GM12878 (cell line): Measurements from ENCODE around the gene CEP131. TPM values are rescaled to one million over a fixed set of nuclear protein-coding genes. Genes with fewer than 3 reads are reported as not detected.

Source experiments
- ATAC-seq: fragments of 200-7000 bp; cut with Tn5 transposase; 3 replicates; pipeline ENCODE4 v1.9.1; 2020; ENCODE audit warnings: mild to moderate bottlenecking, moderate library complexity
- BruUV-seq: library from RNA; stranded (reverse); fragments of 400-500 nt; replicated peaks from 2 replicates; lab custom pipeline; 2021; lab: Mats Ljungman, UMichigan
- CTCF ChIA-PET: fragments of 300-600 bp; sonication (Branson Sonifier 250); formaldehyde crosslinking; extraction: SDS; loops from one replicate; lab custom pipeline; 2021; ENCODE audit warnings: inconsistent platforms; lab: Yijun Ruan, JAX
- POLR2A ChIA-PET: fragments of 350-600 bp; formaldehyde crosslinking; extraction: SDS; loops from one replicate; lab custom pipeline; 2021; ENCODE audit warnings: inconsistent platforms; lab: Charles Lee
- RAD21 ChIA-PET: fragments of 300-600 bp; sonication (Branson Sonifier 250); formaldehyde crosslinking; loops from one replicate; lab custom pipeline; 2023; ENCODE audit warnings: antibody characterized with exemption; ENCODE audit not compliant: unreplicated experiment; lab: Charles Lee
- SMC1A ChIA-PET: fragments of 300-600 bp; sonication (Branson Sonifier 250); formaldehyde crosslinking; loops from one replicate; lab custom pipeline; 2023; ENCODE audit not compliant: unreplicated experiment, uncharacterized antibody; lab: Charles Lee
- DNase-seq: peaks from one replicate; pipeline ENCODE4 v3.0.0-alpha.2; 2011; ENCODE audit warnings: low read depth, low spot score
- FAIRE-seq: peaks from 3 replicates; lab custom pipeline; 2011; peaks lifted over from hg19 to GRCh38; lab: Jason Lieb, UNC
- H2AFZ ChIP-seq: 2 replicates; pipeline ENCODE4 v1.6.0; 2011; ENCODE audit warnings: low read depth, low read length, control low read depth; ENCODE audit not compliant: control insufficient read depth
- H3K27ac ChIP-seq: 2 replicates; pipeline ENCODE4 v1.5.1; 2011; ENCODE audit warnings: control low read depth; ENCODE audit not compliant: control insufficient read depth, insufficient read depth
- H3K27me3 ChIP-seq, 2 experiments: replicated peaks in 1 of 2; 2 replicates each; pipeline versions ENCODE4 v1.6.0 to v1.6.1; 2011; ENCODE audit warnings: low read length in 1 of 2; ENCODE audit not compliant: control insufficient read depth in 2 of 2, insufficient read depth in 2 of 2
- H3K36me3 ChIP-seq, 2 experiments: 2 replicates each; pipeline ENCODE4 v1.5.1; 2011; ENCODE audit warnings: low read length in 1 of 2; ENCODE audit not compliant: control insufficient read depth in 2 of 2, insufficient read depth in 2 of 2
- H3K4me1 ChIP-seq: 2 replicates; pipeline ENCODE4 v1.6.1; 2011; ENCODE audit warnings: mild to moderate bottlenecking, low read length, moderate library complexity, mixed read lengths; ENCODE audit not compliant: control insufficient read depth, insufficient read depth
- H3K4me2 ChIP-seq: 2 replicates; pipeline ENCODE4 v1.6.0; 2011; ENCODE audit warnings: control low read depth; ENCODE audit not compliant: control insufficient read depth, insufficient read depth
- H3K4me3 ChIP-seq: fragments of 200-600 bp; sonication (generic); 2 replicates; pipeline ENCODE4 v1.5.1; 2016
- H3K79me2 ChIP-seq: 2 replicates; pipeline ENCODE4 v1.6.0; 2011; ENCODE audit warnings: low read length; ENCODE audit not compliant: control insufficient read depth, insufficient read depth
- H3K9ac ChIP-seq: 2 replicates; pipeline ENCODE4 v1.8.0; 2011; ENCODE audit warnings: low read length, control low read depth, mixed read lengths; ENCODE audit not compliant: control insufficient read depth, insufficient read depth
- H3K9me3 ChIP-seq: replicated peaks from 3 replicates; pipeline ENCODE4 v1.5.1; 2011; ENCODE audit warnings: mild to moderate bottlenecking, low read length; ENCODE audit not compliant: control insufficient read depth, insufficient read depth
- H4K20me1 ChIP-seq: 2 replicates; pipeline ENCODE4 v1.6.0; 2011; ENCODE audit not compliant: control insufficient read depth, insufficient read depth
- CEBPB ChIP-seq, 2 experiments: fragments of 150-350 bp in 1 of 2; IDR thresholded peaks; 2 replicates each; pipeline ENCODE4 v1.6.1; 2012 to 2014; ENCODE audit warnings: low read depth in 2 of 2, low read length in 2 of 2, borderline replicate concordance in 1 of 2, inconsistent platforms in 1 of 2
- CHD1 ChIP-seq: IDR thresholded peaks from 2 replicates; pipeline ENCODE4 v1.6.1; 2012; ENCODE audit warnings: low read depth, low read length, improper control_type of control experiment
- FOXM1 ChIP-seq: IDR thresholded peaks from 2 replicates; pipeline ENCODE4 v1.6.1; 2012; ENCODE audit warnings: low read depth, mild to moderate bottlenecking, inconsistent platforms, low read length, moderate library complexity
- HSF1 ChIP-seq: fragments of 150-350 bp; IDR thresholded peaks from 2 replicates; pipeline ENCODE4 v1.6.1; 2014; ENCODE audit warnings: mild to moderate bottlenecking, low read depth, low read length
- IRF3 ChIP-seq: fragments of 450-650 bp; IDR thresholded peaks from 2 replicates; pipeline ENCODE4 v1.6.1; 2014; ENCODE audit warnings: mild to moderate bottlenecking
- JUNB ChIP-seq: IDR thresholded peaks from 2 replicates; pipeline ENCODE4 v1.6.1; 2016; ENCODE audit warnings: antibody characterized with exemption, mild to moderate bottlenecking
- KAT2A ChIP-seq: conservative IDR thresholded peaks from 2 replicates; pipeline ENCODE4 v1.6.1; 2011; ENCODE audit warnings: low read depth, low read length; ENCODE audit not compliant: control insufficient read depth
- NR2F1 ChIP-seq: fragments of 450-650 bp; conservative IDR thresholded peaks from 2 replicates; pipeline ENCODE4 v1.6.1; 2017; ENCODE audit warnings: mild to moderate bottlenecking
- PML ChIP-seq: IDR thresholded peaks from 2 replicates; pipeline ENCODE4 v1.6.1; 2012; ENCODE audit warnings: low read length, inconsistent platforms
- RAD21 ChIP-seq: IDR thresholded peaks from 2 replicates; pipeline ENCODE4 v1.6.1; 2011; ENCODE audit warnings: mild to moderate bottlenecking, low read depth, low read length, moderate library complexity; ENCODE audit not compliant: insufficient read depth
- SMC3 ChIP-seq: IDR thresholded peaks from 2 replicates; pipeline ENCODE4 v1.6.1; 2011; ENCODE audit warnings: low read length, improper control_type of control experiment, borderline replicate concordance
- SPI1 ChIP-seq: IDR thresholded peaks from 2 replicates; pipeline ENCODE4 v1.6.1; 2011; ENCODE audit warnings: low read depth, mild to moderate bottlenecking, low read length, moderate library complexity, borderline replicate concordance; ENCODE audit not compliant: insufficient read depth
- USF2 ChIP-seq: IDR thresholded peaks from 2 replicates; pipeline ENCODE4 v1.6.1; 2011; ENCODE audit warnings: low read depth, low read length, improper control_type of control experiment, borderline replicate concordance
- ZNF217 ChIP-seq: fragments of 450-650 bp; IDR thresholded peaks from 2 replicates; pipeline ENCODE4 v1.6.1; 2017; ENCODE audit warnings: antibody characterized with exemption, mild to moderate bottlenecking
- ZNF274 ChIP-seq: IDR thresholded peaks from one replicate; pipeline ENCODE4 v1.8.0; 2011; ENCODE audit not compliant: insufficient read length, insufficient read depth
- whole genome bisulfite sequencing: methylation state at CpG from one replicate; pipeline ENCODE4 v1.1.6; 2016; ENCODE audit warnings: low lambda C conversion rate; ENCODE audit not compliant: insufficient replicate concordance, insufficient coverage; ENCODE audit errors: missing lambda C conversion rate; 5-methylcytosine and 5-hydroxymethylcytosine counted together
- in situ Hi-C: fragments of 300-500 bp; cut with MboI; formaldehyde crosslinking; loops from 9 replicates; pipeline ENCODE4 v1.14.3; 2018; ENCODE audit warnings: mixed read lengths
- intact Hi-C: fragments of 100-400 bp; cut with micrococcal nuclease; formaldehyde crosslinking; loops from one replicate; pipeline ENCODE4 v1.14.2; 2022; ENCODE audit not compliant: unreplicated experiment
- polyA plus RNA-seq, 11 experiments: library from polyadenylated mRNA; depleted of rRNA in 4 of 11; unstranded in 6 of 11; stranded (reverse) in 5 of 11; fragments of >200 nt; fragmentation: Nextera tagmentation in 4 of 11; fragmentation: Illumina TruSeq in 1 of 11; extraction: Ambion mirVana in 4 of 11; extraction: Trizol in 1 of 11; gene quantifications; 1 replicate in 1 of 11; 2 replicates in 10 of 11; pipeline versions ENCODE4 v1.2.1 to v1.2.3, GENCODE V29; 2011 to 2016; ENCODE audit warnings: inconsistent platforms in 2 of 11, missing spikeins in 2 of 11, low read depth in 1 of 11
- total RNA-seq, 4 experiments: library from RNA; depleted of rRNA in 3 of 4; stranded (reverse); fragments of >200 nt in 3 of 4; fragmentation: Illumina TruSeq in 1 of 4; extraction: Trizol in 1 of 4; gene quantifications; 2 replicates each; pipeline versions ENCODE4 v1.2.1 to v1.2.3, GENCODE V29; 2013 to 2021

CEP131 gene
- total and polyA plus RNA-seq, 10 of the 15 experiments (the other 5 are each of a cell fraction or from before 2014, with no cell fraction given), result 0.05 to 17.3 (median 6.7) TPM

GRCh38 chr17:81217491-81217890 lies 5.3 kb downstream of the CEP131 start:
- ChIA-PET SMC1A (no interaction called here), CTCF (no interaction called here), POLR2A (no interaction called here), RAD21 (no interaction called here)
- no peak for DNase-seq
- TF ChIP-seq SPI1, result no peak
- no peak for TF ChIP-seq KAT2A
- TF ChIP-seq JUNB, result no peak
- TF ChIP-seq IRF3, result no peak
- no peak for TF ChIP-seq RAD21
- TF ChIP-seq CEBPB (IDR thresholded peaks at IDR 0.05; ENCODE audit: borderline replicate concordance in 1 of 2, low read depth in 2 of 2, low read length in 2 of 2), result no peak
- TF ChIP-seq HSF1, result no peak
- no peak for TF ChIP-seq SMC3
- no peak for TF ChIP-seq NR2F1
- no peak for TF ChIP-seq PML
- no peak for TF ChIP-seq CHD1
- no peak for TF ChIP-seq FOXM1
- no peak for TF ChIP-seq ZNF274
- TF ChIP-seq ZNF217, result no peak
- no peak for TF ChIP-seq USF2
- in situ Hi-C loops (loop anchor here (5.0 kb wide), 1 partner anchor 50 kb away; the partner anchor contains the start of genes AATK and PVALEF), intact Hi-C loops (no loop called here)
- Histone ChIP-seq H3K4me3 (no peak overlapping the region), H3K9ac (no peak overlapping the region), H3K9me3 (no peaks in the 10 kb centered on the region), H2AFZ (no peak overlapping the region), H3K27ac (no peak overlapping the region), H3K79me2 (peaks cover 3% of the 10 kb centered on the region), H3K36me3 (no peaks in the 10 kb centered on the region), H3K4me1 (peaks cover 4% of the 10 kb centered on the region), H3K4me2 (no peak overlapping the region), H4K20me1 (no peaks in the 10 kb centered on the region), H3K27me3 (no peaks in the 10 kb centered on the region)
- no TSS peak for BruUV-seq
- FAIRE-seq, result no peak
- no peak for ATAC-seq
- 87% methylated on average over 18 of the region's 18 CpGs for WGBS
